ENCODE data around the gene CTNNA2.

Gene CTNNA2

DNA sequence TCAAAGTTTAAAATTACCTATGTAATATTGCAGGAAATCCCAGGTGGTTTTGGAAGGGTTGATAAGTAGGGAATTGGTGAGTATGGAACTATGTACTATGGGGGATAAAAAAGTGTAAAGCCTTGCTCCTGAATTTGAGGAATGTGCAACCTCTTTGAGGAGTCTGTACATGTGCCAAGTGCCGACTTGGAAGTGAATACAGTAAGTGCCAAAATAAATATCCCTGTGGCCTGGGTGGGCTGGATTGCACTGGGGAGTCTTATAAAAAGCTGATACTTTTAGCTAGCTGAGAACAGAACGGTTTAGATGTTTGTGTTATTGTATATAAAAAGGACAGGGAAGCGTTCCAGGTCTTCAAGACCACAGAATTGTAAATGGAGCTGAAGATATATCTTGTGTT lies 1108.8 kb downstream of the CTNNA2 start:
- DNase-seq = no peak

- DNase-seq = no peak
These were observed 1111.2 kb downstream of the CTNNA2 start for GRCh38 chr2:80624062-80624461.

DNA sequence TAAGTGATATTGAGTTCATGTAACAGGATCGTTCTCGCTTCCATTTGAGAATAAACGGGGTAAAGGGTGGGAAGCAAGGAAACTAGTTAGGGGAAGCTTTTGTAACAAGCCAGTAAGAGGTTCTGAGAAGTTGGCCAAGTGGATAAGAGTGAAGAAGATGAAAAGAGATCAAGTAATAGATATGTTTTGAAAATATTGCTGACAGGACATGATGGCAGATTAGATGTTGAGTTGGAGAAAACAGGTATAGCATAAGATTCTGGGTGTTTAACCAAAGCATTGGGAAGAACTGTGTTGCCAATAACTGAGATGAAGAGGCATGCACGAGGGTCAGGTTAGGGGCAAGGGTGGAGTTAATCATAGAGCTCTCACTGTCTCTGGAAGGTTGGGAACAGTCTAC lies 1121.7 kb downstream of the CTNNA2 start:
- DNase-seq = no peak

GRCh38 chr2:80638783-80639182 lies 1125.9 kb downstream of the CTNNA2 start:
- DNase-seq = no peak

GRCh38 chr2:80642465-80642864 lies 1129.6 kb downstream of the CTNNA2 start:
- DNase-seq = no peak

DNA sequence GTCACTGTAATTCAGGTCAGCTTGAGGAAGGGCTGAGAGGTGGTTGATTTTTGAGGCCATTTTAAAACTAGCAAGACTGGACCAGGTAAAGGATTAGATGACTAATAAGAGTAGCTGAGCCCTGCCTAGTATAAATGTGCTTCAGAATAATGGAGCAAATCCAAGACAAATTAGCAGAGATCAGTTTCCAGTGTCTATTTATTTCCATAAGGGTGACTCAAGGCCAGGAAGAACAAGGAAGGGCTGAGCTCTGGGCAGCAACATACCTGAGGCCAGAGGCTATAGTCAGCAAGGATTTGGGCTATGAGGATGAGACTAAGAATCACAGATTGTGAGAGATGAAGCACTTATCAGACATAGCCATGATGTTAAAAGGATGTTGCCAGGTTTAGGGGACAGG lies 1130.7 kb downstream of the CTNNA2 start:
- no peak for DNase-seq

- no peak for DNase-seq
These were observed 1138.6 kb downstream of the CTNNA2 start for GRCh38 chr2:80651435-80651834.

- DNase-seq = no peak
These were observed 1142.4 kb downstream of the CTNNA2 start for GRCh38 chr2:80655265-80655664.

DNA sequence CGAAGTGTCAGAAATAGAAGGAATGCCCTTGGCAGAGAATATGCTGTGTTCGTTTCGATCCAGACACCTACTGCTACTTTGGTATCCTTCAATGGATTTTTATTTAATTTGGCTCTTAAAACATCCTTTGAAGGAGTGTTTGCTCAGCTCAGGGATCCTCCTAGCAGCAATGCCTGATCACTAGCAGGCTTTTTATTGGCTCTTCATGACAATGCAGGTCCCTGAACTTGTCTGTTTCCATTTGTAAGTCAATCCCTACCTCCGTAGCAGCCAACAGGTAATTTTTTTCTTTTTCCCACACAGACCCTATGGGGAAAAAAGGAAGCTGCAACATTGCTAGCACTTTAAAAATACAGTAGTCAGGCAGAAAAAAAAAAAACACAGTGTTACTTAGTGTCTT lies 1157.9 kb downstream of the CTNNA2 start:
- no peak for DNase-seq

- no peak for DNase-seq
These were observed 1174.7 kb downstream of the CTNNA2 start for GRCh38 chr2:80687524-80687923.

DNA sequence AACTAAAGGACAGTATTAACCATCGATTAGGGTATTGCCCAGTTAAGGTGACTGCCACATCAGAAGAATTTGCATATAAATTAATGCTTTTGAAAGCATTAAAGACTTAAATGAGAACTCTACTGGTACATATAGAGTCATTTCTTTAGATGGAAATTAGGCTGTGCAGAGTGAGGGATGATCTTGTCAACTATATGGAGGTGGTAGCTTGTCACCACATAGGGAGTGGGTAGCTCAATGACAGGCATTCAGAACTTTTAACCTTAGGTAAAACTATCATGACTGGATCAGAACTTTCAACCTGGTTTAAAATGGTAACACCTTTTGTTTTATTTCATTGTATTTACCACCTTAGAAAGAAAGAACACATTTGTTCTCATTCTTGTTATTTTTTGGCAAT lies 1176.3 kb downstream of the CTNNA2 start:
- no peak for DNase-seq
